ENCODE data around the gene ZNF462. TPM values are rescaled to one million over a fixed set of nuclear protein-coding genes. Genes with fewer than 3 reads are reported as not detected.
A peak's percentile ranks its signal among the peaks of the same experiment; 100 is the strongest.

ZNF462 gene
- total RNA-seq, 1 donor from 2014 or later = 8.2 TPM

DNA sequence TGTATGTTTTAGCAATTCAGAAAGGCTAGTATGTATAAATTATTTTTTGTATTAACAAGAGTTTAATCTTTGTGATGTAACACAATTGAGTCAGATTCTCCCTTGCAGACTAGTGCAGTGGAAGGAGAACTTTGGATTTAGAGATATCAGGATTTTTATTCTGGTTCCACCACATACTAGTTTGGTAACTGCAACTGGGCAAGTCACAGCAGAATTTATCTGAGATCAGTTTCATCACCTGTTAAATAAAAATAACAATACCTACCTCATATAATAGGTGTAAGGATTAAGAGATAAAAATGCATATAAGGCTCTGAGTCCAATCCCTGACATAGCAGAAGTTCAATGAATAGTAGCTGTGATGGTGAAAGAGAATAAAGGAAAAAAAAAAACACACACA, 34.0 kb upstream of the ZNF462 start:
- DNase-seq (ENCODE audit: low read depth) = peak; percentile 29
- TF ChIP-seq, protein P1, sequence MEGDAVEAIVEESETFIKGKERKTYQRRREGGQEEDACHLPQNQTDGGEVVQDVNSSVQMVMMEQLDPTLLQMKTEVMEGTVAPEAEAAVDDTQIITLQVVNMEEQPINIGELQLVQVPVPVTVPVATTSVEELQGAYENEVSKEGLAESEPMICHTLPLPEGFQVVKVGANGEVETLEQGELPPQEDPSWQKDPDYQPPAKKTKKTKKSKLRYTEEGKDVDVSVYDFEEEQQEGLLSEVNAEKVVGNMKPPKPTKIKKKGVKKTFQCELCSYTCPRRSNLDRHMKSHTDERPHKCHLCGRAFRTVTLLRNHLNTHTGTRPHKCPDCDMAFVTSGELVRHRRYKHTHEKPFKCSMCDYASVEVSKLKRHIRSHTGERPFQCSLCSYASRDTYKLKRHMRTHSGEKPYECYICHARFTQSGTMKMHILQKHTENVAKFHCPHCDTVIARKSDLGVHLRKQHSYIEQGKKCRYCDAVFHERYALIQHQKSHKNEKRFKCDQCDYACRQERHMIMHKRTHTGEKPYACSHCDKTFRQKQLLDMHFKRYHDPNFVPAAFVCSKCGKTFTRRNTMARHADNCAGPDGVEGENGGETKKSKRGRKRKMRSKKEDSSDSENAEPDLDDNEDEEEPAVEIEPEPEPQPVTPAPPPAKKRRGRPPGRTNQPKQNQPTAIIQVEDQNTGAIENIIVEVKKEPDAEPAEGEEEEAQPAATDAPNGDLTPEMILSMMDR (IDR thresholded peaks at IDR 0.05; ENCODE audit: insufficient read depth, low read length, severe bottlenecking) = no peak
- H3K4me3 ChIP-seq (ENCODE audit: low read depth, low read length) = no peak overlapping the region
- no peaks in the 10 kb centered on the region for H3K27me3 ChIP-seq (ENCODE audit: control insufficient read depth, insufficient read depth, low read length)
- H3K36me3 ChIP-seq (ENCODE audit: control insufficient read depth, insufficient read depth, low read length) = no peaks in the 10 kb centered on the region
- no peak for FAIRE-seq

DNA sequence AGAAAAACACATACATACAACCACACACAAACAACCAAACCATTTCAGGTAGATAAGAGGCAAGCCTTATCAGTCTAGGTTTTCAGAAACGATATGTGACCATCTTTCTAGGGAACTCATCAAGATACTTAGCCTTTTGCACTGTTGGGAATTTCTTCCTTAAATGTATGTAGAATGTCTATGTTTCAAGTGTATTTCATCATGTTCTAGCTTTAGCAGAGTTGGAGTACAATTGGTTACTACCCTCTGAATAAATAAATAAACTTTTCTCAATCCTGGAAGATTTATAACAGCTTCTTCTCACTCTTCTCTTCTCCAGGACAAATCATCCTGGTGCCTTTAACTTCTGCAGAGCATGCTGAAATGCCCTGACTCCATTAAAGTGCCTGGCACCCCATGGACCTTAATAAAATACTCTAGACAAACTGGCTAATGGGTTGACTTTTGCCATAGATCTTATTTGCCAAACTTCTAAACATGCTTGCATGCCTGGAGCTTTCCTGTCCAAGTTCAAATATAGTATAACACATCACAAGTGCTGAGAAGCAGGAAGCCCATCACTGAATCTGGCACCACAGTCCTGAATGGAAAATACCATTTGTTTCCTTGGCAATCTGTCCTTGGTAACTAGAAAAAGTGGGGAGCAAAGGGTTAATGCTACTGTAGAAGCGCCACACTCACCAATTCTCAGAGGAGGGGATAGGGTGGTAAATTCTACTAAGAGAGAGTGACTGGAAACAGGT, 33.1 kb upstream of the ZNF462 start:
- DNase-seq (ENCODE audit: low read depth) (no peak), FAIRE-seq (no peak)
- TF ChIP-seq, protein P1 (IDR thresholded peaks at IDR 0.05; ENCODE audit: insufficient read depth, low read length, severe bottlenecking) = no peak
- Histone ChIP-seq H3K4me3 (ENCODE audit: low read depth, low read length) (no peak overlapping the region), H3K27me3 (ENCODE audit: control insufficient read depth, insufficient read depth, low read length) (no peaks in the 10 kb centered on the region), H3K36me3 (ENCODE audit: control insufficient read depth, insufficient read depth, low read length) (no peaks in the 10 kb centered on the region)

DNA sequence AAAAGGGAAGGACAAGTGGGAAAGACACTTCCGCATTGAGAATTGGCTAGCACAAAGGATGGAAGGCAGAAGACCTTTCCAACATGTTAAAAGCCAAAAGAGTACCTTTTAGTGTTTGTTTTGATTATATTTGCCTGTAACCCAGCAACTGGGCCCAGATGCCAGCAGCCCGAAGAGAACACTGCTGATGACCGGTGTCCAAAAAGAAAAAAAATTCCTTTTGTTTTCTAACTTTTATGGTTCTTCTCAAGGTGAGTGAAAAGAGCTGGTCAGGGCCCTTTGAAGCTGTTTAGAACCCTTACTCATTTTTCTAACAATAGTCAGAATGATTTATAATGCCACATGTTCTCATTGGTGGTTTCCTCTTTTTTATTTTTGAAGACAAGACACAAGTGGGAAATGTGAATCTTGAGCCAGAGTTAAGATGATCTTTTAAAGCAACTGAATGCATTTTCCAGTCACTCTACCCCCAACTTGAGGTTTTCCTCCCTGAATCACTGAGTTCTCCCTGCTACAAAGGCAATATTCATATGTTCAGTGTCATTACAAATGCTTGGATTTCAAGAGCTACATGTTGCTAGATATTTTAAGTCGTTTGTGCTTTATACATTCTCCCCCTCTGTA, 32.3 kb upstream of the ZNF462 start:
- H3K36me3 ChIP-seq (ENCODE audit: control insufficient read depth, insufficient read depth, low read length) = no peaks in the 10 kb centered on the region
- no peak for DNase-seq (ENCODE audit: low read depth)

DNA sequence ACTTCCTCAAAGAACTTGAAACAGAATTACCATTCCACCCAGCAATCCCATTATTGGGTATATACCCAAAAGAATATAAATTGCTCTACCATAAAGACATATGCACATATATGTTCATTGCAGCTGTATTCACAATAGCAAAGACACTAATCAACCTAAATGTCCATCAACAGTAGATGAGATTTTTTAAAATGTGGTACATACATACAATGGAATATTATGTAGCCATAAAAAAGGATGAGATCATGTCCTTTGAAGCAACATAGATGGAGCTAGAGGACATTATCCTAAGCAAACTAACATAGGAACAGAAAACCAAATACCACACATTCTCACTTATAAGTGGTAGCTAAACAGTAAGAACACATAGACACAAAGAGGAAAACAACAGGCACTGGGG, 28.1 kb upstream of the ZNF462 start:
- FAIRE-seq (no peak), DNase-seq (ENCODE audit: low read depth) (no peak)
- TF ChIP-seq, protein P1 (IDR thresholded peaks at IDR 0.05; ENCODE audit: insufficient read depth, low read length, severe bottlenecking) = no peak
- H3K4me3 ChIP-seq (ENCODE audit: low read depth, low read length) = no peak overlapping the region
- no peaks in the 10 kb centered on the region for H3K27me3 ChIP-seq (ENCODE audit: control insufficient read depth, insufficient read depth, low read length)
- no peaks in the 10 kb centered on the region for H3K36me3 ChIP-seq (ENCODE audit: control insufficient read depth, insufficient read depth, low read length)

More for the DNA sequence above, 32.3 kb upstream of the ZNF462 start:
- FAIRE-seq = no peak
- Histone ChIP-seq H3K27me3 (ENCODE audit: control insufficient read depth, insufficient read depth, low read length) (no peaks in the 10 kb centered on the region), H3K4me3 (ENCODE audit: low read depth, low read length) (no peak overlapping the region)
- TF ChIP-seq, protein P1 (IDR thresholded peaks at IDR 0.05; ENCODE audit: insufficient read depth, low read length, severe bottlenecking) = no peak

DNA sequence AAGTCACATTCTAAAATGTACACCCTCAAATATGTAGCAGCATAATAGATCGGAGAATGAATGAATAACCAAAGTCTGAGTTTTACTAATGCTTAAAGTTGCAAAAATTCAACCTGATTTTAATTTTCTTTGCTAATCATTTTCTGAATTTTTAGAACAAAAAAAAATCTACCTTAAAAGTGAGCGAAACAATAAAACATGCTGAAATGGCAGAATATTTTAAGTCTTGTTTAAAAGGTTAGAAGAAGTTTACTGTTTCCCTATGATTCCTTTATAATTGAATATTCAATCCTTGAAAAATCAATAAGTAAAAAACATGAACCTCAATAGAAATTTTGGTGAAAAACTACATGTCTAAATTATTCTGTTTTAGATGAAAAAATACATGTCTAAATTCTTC, 27.1 kb upstream of the ZNF462 start:
- TF ChIP-seq, protein P1 (IDR thresholded peaks at IDR 0.05; ENCODE audit: insufficient read depth, low read length, severe bottlenecking) = no peak
- H3K36me3 ChIP-seq (ENCODE audit: control insufficient read depth, insufficient read depth, low read length) = no peaks in the 10 kb centered on the region
- DNase-seq (ENCODE audit: low read depth) = no peak
- H3K4me3 ChIP-seq (ENCODE audit: low read depth, low read length) = no peak overlapping the region
- H3K27me3 ChIP-seq (ENCODE audit: control insufficient read depth, insufficient read depth, low read length) = no peaks in the 10 kb centered on the region
- no peak for FAIRE-seq
